ENCODE data around the gene FAM76B. TPM values are rescaled to one million over a fixed set of nuclear protein-coding genes. Genes with fewer than 3 reads are reported as not detected.
A peak's percentile ranks its signal among the peaks of the same experiment; 100 is the strongest.

FAM76B gene
- total RNA-seq: 22.6 TPM
- long read RNA-seq, transcript FAM76B-201 (10 exons, 3,952 nt): major isoform, 7 of 24 reads
- long read RNA-seq, partial matches to known transcripts: 3 of 24 reads
- long read RNA-seq, other reads (novel, unspliced or antisense): 10 of 24 reads

DNA sequence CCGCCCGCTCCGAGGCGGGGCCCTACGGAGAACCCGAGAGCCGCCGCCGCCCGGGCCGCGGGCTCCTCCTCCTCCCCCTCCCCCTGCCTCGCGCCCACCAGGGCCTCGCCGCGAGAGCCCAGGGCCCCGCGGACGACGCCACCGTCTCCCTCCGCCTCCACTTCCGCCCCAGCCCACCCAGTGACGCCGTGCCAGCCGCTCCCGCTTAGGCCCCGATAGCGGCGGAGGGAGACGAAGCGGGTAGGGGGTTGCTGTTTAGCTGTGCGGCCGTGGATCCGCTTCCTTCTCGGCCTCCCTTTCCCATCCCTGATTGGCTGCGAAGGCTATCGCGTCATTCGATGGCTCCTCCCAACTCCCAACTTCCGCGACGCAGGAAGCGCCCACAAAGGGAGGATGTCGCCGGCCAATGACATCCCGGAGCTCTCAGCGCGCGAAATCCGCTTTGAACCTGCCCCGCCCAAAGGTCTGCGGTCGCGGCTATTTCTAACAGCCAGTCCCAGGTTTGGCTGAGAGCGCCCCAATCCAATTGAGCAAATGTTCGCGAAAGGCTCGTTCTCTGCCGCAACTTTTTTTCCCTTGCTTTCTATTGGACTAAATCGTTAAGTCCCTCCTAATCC is at the start of gene FAM76B:
Gene FAM76B (minus strand): TSS at position 277 of the 617 bp plus-strand sequence. CDS start 304 bp downstream, outside the sequence.
- TF ChIP-seq CTCF (IDR thresholded peaks at IDR 0.05): no peak
- Histone ChIP-seq H3K4me1 (peaks cover 26% of the 10 kb centered on the region), H3K9me3 (no peaks in the 10 kb centered on the region), H3K4me3 (peak within 1 kb of the TSS; percentile 91), H3K36me3 (peaks cover 30% of the 10 kb centered on the region), H3K27me3 (ENCODE audit: low read depth) (no peaks in the 10 kb centered on the region), H3K27ac (peak within 1 kb of the TSS; percentile 98)
- intact Hi-C loops (cut with DNase I): no loop called here
- DNase-seq (peak; percentile 97), ATAC-seq (peak; percentile 95)

DNA sequence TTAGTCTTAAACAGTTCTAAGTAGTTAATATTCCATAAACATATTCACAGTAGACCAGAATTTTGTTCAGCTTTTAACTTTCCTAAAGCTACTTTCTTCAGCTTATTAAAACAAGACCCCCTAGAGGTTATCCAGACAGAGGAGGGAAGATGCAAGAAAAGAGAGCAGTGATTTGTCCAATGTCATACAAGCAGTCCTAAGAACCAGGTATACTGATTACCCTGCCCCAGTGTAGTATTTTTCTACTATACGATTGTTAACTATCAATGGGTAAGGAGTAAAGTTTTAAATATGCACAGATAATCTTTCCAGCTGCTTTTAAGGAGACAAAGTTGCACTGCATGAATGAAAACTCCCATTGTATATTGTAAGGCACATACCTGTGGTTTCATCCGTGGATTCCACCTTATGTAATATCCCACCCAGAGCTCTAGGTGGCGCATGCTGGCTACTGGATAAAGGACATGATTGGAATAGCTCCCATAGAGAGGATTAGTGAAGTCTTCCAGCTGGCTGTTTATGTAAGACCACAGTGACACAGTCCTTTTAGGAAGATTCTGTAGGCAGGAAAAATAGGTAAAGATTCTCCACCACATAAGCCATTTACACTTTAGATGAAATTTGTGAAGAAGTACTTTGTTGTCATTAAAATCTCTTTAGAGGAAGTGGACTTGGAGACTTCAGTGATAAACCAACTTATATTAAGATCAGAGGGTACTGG is 46.3 kb upstream of the FAM76B start:
- peak; percentile 90 for TF ChIP-seq CTCF (IDR thresholded peaks at IDR 0.05)
- DNase-seq: peak; percentile 56
- intact Hi-C loops (cut with DNase I): no loop called here
- no peaks in the 10 kb centered on the region for H3K9me3 ChIP-seq
- H3K27me3 ChIP-seq (ENCODE audit: low read depth): no peaks in the 10 kb centered on the region
- H3K27ac ChIP-seq: no peak overlapping the region
- no peak overlapping the region for H3K4me3 ChIP-seq
- ATAC-seq: peak; percentile 95 to 96
- peaks cover 93% of the 10 kb centered on the region for H3K36me3 ChIP-seq
- H3K4me1 ChIP-seq: no peaks in the 10 kb centered on the region

DNA sequence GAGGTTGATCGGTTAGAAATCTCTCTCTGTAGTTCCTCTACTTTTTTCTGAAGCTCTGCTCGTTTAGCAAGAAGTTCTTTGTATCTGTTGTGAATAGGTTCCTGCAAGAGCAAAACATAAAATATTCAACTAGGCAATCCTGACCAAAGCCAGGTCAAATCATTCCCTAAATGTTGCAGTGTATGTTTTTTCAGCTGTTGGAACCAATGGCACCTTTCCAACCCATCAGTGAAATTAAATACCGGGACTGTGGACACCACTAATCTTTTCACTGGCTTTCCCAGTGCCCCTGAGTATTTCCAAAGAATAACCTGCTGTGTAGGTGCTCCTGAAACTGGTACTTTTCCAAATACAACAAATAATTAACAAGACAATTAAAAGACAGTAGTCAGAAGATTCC is 45.8 kb upstream of the FAM76B start:
- Histone ChIP-seq H3K4me3 (no peak overlapping the region), H3K27ac (no peak overlapping the region), H3K9me3 (no peaks in the 10 kb centered on the region), H3K27me3 (ENCODE audit: low read depth) (no peaks in the 10 kb centered on the region), H3K4me1 (no peaks in the 10 kb centered on the region), H3K36me3 (peaks cover 93% of the 10 kb centered on the region)
- no peak for ATAC-seq
- TF ChIP-seq CTCF (IDR thresholded peaks at IDR 0.05): no peak
- intact Hi-C loops (cut with DNase I): no loop called here
- no peak for DNase-seq

- intact Hi-C loops (cut with DNase I): no loop called here
- H3K36me3 ChIP-seq: peaks cover 96% of the 10 kb centered on the region
- DNase-seq (no peak), ATAC-seq (peak in 1 of 2 donors; percentile 55)
- no peak overlapping the region for H3K27ac ChIP-seq
- no peak overlapping the region for H3K4me3 ChIP-seq
- no peaks in the 10 kb centered on the region for H3K9me3 ChIP-seq
- no peak for TF ChIP-seq CTCF (IDR thresholded peaks at IDR 0.05)
- H3K4me1 ChIP-seq: no peaks in the 10 kb centered on the region
- H3K27me3 ChIP-seq (ENCODE audit: low read depth): no peaks in the 10 kb centered on the region
Observed at GRCh38 chr11:95833378-95833777, 43.8 kb upstream of the FAM76B start.

- H3K36me3 ChIP-seq: peaks cover 95% of the 10 kb centered on the region
- no peak for TF ChIP-seq CTCF (IDR thresholded peaks at IDR 0.05)
- H3K27ac ChIP-seq: no peak overlapping the region
- ATAC-seq (no peak), DNase-seq (no peak)
- H3K4me1 ChIP-seq: no peaks in the 10 kb centered on the region
- H3K9me3 ChIP-seq: no peaks in the 10 kb centered on the region
- H3K27me3 ChIP-seq (ENCODE audit: low read depth): no peaks in the 10 kb centered on the region
- H3K4me3 ChIP-seq: no peak overlapping the region
- intact Hi-C loops (cut with DNase I): no loop called here
Observed at GRCh38 chr11:95832763-95833162, 43.2 kb upstream of the FAM76B start.
